ENCODE data around the gene NPHS2. TPM values are rescaled to one million over a fixed set of nuclear protein-coding genes. Genes with fewer than 3 reads are reported as not detected.

The NPHS2 gene
- total and polyA plus RNA-seq, 2 of the 4 experiments (the other 2 are of a cell fraction), result not detected

DNA sequence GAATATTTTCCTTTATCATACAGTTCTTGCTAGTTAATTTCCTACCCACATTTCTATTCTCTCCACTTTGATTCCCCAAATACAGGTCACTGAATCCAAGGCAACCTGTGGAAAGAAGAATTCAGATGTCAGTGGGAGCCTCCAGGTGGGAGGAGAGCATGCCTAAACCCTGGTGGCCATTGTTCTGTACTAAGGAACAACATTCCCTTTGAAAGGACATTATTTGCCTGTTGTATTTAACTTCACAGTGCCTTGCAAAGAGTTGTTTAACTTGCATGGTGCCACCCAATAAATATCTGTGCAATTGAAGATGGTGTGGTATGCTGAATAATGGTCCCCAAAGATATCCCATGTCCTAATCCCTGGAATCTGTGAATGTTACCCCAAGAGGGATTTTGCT, 21.3 kb downstream of the NPHS2 start:
- Histone ChIP-seq H4K8ac (ENCODE audit: low read depth in 2 of 2, low read length in 2 of 2) (no peak overlapping the region), H3K4ac (ENCODE audit: low read depth, low read length) (no peak overlapping the region), H4K5ac (ENCODE audit: low read depth, low read length) (no peak overlapping the region), H2BK120ac (ENCODE audit: low read depth, low read length) (no peak overlapping the region), H2BK5ac (ENCODE audit: low read depth, low read length, poor library complexity, severe bottlenecking) (no peak overlapping the region), H3K79me1 (ENCODE audit: low read depth in 1 of 2, low read length in 2 of 2) (no peaks in the 10 kb centered on the region), H2AK5ac (ENCODE audit: low read depth, low read length) (no peak overlapping the region), H3K23ac (ENCODE audit: low read depth, low read length) (no peak overlapping the region), H2BK20ac (ENCODE audit: low read depth, low read length) (no peak overlapping the region), H3K4me3 (ENCODE audit: insufficient read depth, low read depth, low read length) (no peak overlapping the region), H3K36me3 (ENCODE audit: control insufficient read depth, insufficient read depth, low read length) (no peaks in the 10 kb centered on the region), H3K18ac (ENCODE audit: low read depth, low read length) (no peak overlapping the region), H3K9me1 (ENCODE audit: insufficient read depth, low read length) (no peaks in the 10 kb centered on the region), H3K9ac (ENCODE audit: low read depth, low read length) (no peak overlapping the region), H4K20me1 (ENCODE audit: insufficient read depth, low read length) (no peaks in the 10 kb centered on the region), H3K9me3 (ENCODE audit: control insufficient read depth, insufficient read depth, low read length) (no peaks in the 10 kb centered on the region), H3K27ac (ENCODE audit: insufficient read depth, low read length) (no peak overlapping the region), H3K14ac (replicated peaks; ENCODE audit: low read depth, low read length) (no peak overlapping the region), H3K27me3 (ENCODE audit: control insufficient read depth, insufficient read depth, low read length) (peaks cover 2% of the 10 kb centered on the region; the same call in 1 of the 2 replicates), H3K4me1 (ENCODE audit: control insufficient read depth, insufficient read depth, low read length) (no peaks in the 10 kb centered on the region), H3K4me2 (ENCODE audit: low read depth, low read length) (no peak overlapping the region), H4K91ac (ENCODE audit: insufficient read depth, low read depth, low read length) (no peak overlapping the region), H2BK15ac (ENCODE audit: low read depth, low read length) (no peak overlapping the region), H2AFZ (replicated peaks; ENCODE audit: low read length, poor library complexity) (no peak overlapping the region), H3K56ac (ENCODE audit: extremely low read depth, insufficient read depth, low read length) (no peak overlapping the region), H2AK9ac (replicated peaks; ENCODE audit: low read depth, low read length, poor library complexity) (no peak overlapping the region)
- ATAC-seq (ENCODE audit: low read depth) (no peak), DNase-seq (no peak)
- dilution Hi-C loops (cut with HindIII; ENCODE audit: low sequenced_read_pairs, unreplicated experiment) (no loop called here), intact Hi-C loops (cut with micrococcal nuclease) (no loop called here), in situ Hi-C loops (cut with MboI; ENCODE audit: low sequenced_read_pairs) (no loop called here)
- BruUV-seq (replicated peaks), result no TSS peak
- no peak for TF ChIP-seq RCOR1 (IDR thresholded peaks at IDR 0.05; ENCODE audit: insufficient replicate concordance, low read length)
- no peak for TF ChIP-seq CHD1 (IDR thresholded peaks at IDR 0.05; ENCODE audit: low read depth, low read length)
- TF ChIP-seq MAZ (IDR thresholded peaks at IDR 0.05; ENCODE audit: borderline replicate concordance, low read depth, low read length), result no peak
- TF ChIP-seq MXI1 (IDR thresholded peaks at IDR 0.05; ENCODE audit: borderline replicate concordance, low read depth, low read length), result no peak
- TF ChIP-seq CEBPB (IDR thresholded peaks at IDR 0.05; ENCODE audit: low read depth, low read length), result no peak
- no peak for TF ChIP-seq NFE2L2 (IDR thresholded peaks at IDR 0.05; ENCODE audit: low read depth, low read length)
- TF ChIP-seq BHLHE40 (IDR thresholded peaks at IDR 0.05; ENCODE audit: low read depth, low read length), result no peak
- TF ChIP-seq, protein P1, sequence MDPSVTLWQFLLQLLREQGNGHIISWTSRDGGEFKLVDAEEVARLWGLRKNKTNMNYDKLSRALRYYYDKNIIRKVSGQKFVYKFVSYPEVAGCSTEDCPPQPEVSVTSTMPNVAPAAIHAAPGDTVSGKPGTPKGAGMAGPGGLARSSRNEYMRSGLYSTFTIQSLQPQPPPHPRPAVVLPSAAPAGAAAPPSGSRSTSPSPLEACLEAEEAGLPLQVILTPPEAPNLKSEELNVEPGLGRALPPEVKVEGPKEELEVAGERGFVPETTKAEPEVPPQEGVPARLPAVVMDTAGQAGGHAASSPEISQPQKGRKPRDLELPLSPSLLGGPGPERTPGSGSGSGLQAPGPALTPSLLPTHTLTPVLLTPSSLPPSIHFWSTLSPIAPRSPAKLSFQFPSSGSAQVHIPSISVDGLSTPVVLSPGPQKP (IDR thresholded peaks at IDR 0.05; ENCODE audit: borderline replicate concordance, low read depth, low read length), result no peak
- TF ChIP-seq RFX5 (IDR thresholded peaks at IDR 0.05; ENCODE audit: low read depth, low read length), result no peak
- TF ChIP-seq RAD21 (IDR thresholded peaks at IDR 0.05; ENCODE audit: low read length), result no peak
- TF ChIP-seq SMC3 (IDR thresholded peaks at IDR 0.05; ENCODE audit: low read depth, low read length), result no peak
- no peak for TF ChIP-seq MAFK (IDR thresholded peaks at IDR 0.05; ENCODE audit: low read depth, low read length)
- no peak for TF ChIP-seq USF2 (IDR thresholded peaks at IDR 0.05; ENCODE audit: low read depth, low read length)
- TF ChIP-seq POLR2A (IDR thresholded peaks at IDR 0.05; ENCODE audit: low read depth, low read length), result no peak
- ChIA-PET POLR2A (ENCODE audit: unreplicated experiment) (no interaction called here), CTCF (no interaction called here)

All from IMR-90 (cell line).